Spleen (tissue), 7 donors: ENCODE measurements around the gene AOAH.

Experiments
- POLR2A ChIP-seq, 3 donors: fragments of 450-650 bp; IDR thresholded peaks; one replicate each; pipeline ENCODE4 v1.5.1; 2017; ENCODE audit warnings: antibody characterized with exemption in 3 of 3, mild to moderate bottlenecking in 1 of 3
- POLR2AphosphoS5 ChIP-seq, 3 donors: sonication (generic); formaldehyde crosslinking; IDR thresholded peaks; one replicate each; pipeline ENCODE4 v1.5.1; 2017; ENCODE audit warnings: antibody characterized with exemption in 3 of 3
- TF ChIP-seq, protein P1 (sequence below), 11 experiments: fragments of 200-600 bp in 7 of 11; fragments of 450-650 bp in 4 of 11; sonication (generic) in 4 of 11; IDR thresholded peaks in 8 of 11; conservative IDR thresholded peaks in 3 of 11; 1 replicate in 7 of 11; 2 replicates in 4 of 11; pipeline versions ENCODE4 v1.4.0 to v1.8.0; 2016 to 2021; ENCODE audit warnings: antibody characterized with exemption in 11 of 11, inconsistent platforms in 4 of 11, mild to moderate bottlenecking in 1 of 11
- donor health status: DM: no; HTN: no; CAD: no; lungs with moderate emphysema.
- donor health status: DM: no; HTN: no; CAD: no.
- donor health status: DM: no; HTN: no; CAD: no.

DNA sequence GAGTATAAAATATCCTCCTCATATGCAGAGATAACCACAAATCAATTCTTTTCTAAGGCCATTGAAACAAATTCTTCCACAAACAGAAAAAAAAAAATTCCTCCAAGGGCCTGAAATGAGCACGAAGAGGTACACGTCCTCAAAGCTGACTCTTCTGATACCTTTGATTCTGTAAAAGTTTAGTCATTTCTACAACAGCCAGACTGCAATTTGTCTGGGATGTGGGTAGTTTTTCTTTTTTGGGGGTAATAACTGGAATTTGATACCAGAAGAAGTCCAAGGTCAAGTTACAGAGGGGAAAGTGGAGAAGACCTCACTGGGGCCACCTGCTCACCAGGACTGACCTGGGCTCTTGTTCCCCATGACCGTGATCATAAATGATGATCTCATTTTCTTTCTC, 121.8 kb downstream of the AOAH start:
- TF ChIP-seq, protein P1, sequence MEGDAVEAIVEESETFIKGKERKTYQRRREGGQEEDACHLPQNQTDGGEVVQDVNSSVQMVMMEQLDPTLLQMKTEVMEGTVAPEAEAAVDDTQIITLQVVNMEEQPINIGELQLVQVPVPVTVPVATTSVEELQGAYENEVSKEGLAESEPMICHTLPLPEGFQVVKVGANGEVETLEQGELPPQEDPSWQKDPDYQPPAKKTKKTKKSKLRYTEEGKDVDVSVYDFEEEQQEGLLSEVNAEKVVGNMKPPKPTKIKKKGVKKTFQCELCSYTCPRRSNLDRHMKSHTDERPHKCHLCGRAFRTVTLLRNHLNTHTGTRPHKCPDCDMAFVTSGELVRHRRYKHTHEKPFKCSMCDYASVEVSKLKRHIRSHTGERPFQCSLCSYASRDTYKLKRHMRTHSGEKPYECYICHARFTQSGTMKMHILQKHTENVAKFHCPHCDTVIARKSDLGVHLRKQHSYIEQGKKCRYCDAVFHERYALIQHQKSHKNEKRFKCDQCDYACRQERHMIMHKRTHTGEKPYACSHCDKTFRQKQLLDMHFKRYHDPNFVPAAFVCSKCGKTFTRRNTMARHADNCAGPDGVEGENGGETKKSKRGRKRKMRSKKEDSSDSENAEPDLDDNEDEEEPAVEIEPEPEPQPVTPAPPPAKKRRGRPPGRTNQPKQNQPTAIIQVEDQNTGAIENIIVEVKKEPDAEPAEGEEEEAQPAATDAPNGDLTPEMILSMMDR (IDR thresholded peaks at IDR 0.05 in 8 of 11, conservative IDR thresholded peaks at IDR 0.05 in 3 of 11), result no peak
- TF ChIP-seq POLR2A (IDR thresholded peaks at IDR 0.05) (no peak), POLR2AphosphoS5 (IDR thresholded peaks at IDR 0.05) (no peak)
